ENCODE results near the gene KHDC1.
"Not testable (repeated sequence)": the region's sequence is repeated elsewhere in the genome, so short reads cannot be mapped to it uniquely, and the experiment has no call there.

Gene KHDC1, protein sequence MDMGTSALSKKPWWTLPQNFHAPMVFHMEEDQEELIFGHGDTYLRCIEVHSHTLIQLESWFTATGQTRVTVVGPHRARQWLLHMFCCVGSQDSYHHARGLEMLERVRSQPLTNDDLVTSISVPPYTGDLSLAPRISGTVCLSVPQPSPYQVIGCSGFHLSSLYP

DNA sequence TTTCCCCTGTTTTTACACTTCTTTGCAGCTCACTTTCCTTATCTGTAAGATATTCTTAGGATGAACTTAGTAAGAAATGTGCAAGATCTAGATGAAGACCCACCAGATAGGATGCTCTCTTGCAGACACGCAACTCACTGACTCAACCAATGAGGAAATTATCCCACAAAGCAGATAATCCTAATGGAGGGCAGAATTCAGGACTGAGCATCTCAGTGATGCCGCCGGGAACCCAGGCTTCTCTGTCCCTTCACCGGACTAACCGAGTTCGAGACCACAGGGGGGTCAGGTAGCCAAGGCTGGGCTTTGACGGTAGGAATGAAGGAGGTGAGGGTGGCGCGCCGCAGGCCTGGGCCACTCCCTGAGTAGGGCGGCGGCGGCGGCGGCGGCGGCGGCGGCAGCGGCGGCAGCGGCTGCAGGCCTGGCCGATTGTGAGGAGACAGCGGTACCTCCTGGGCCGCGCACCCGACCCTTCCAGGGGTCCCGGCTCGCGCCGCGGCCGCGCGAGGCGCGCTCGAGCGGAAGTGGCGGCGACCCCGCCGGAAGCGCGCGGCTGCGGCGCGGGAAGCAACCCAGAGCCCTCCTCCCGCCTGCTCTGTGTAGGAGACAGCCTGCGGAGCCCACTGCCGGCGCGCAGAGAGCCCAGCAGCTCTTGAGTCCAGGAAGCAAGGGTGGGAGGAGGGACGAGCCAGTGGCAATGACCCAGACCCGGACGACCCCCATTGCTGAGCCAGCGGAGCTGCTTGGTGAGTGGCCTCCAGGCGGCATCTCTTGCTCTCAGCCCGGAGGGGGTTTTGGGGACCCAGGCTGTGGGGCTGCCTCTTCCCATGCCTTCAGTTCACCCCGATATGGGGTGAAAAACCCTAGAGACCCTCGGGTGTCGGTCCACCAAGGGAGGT lies at the start of gene KHDC1:
TSS of gene KHDC1 (minus strand) at position 526 of the 899 bp plus-strand sequence. CDS start 20,679 bp downstream, outside the sequence.
- peak; percentile 35 to 39 for DNase-seq

DNA sequence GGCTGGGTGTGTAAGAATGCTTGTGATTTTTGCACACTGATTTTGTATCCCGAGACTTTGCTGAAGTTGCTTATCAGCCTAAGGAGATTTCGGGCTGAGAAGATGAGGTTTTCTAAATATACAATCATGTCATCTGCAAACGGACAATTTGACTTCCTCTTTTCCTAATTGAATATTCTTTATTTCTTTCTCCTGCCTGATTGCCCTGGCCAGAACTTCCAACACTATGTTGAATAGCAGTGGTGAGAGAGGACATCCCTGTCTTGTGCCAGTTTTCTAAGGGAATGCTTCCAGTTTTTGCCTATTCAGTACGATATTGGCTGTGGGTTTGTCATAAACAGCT lies 47.5 kb upstream of the KHDC1 start:
- not testable (repeated sequence) for DNase-seq

DNA sequence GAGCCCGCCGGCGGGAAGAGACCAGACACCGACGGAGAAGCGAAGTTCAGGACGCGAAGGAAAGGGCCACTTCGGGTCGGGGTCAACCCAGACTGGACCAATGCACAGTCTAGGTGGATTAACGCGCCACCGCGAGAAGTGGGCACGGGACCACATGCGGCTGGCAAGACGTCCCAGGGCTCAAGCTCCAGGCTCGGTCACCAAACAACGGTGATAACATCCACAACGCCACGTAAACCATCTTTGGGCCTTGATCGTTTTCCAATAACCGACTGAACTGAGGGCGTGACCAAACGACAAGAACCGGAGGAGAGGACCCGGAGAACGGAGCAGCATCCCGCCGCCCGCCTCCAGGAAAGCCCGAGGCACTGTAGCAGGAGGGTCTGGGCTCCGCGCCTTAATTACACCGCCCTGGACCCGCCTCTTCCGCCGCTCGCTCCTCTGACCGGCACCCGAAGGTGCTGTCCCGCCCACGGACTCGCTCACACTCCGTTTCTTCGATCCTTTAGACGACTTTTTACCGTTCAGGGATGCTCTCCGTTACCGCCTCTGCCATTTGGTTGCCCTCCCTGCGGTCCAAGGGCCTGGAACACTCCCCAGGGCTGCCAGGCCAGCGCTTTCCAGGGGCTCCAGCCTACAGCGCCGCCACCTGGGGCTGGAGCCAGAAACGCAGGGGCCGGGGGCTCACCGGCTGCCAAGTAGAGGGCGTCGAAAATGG lies 46.9 kb upstream of the KHDC1 start:
- DNase-seq = peak; percentile 34 to 42

DNA sequence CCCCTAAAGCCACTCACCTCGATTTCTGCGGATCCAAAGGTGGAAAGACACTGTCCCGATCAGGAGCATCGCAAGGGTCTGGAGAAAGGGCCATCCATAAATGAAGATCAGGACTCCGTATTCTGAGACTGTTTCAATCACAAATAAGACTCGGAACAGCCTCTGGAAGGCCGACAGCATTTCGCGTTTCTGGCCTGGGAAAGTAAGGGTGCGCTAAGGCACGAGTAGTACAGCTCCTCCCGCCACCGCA lies 46.5 kb upstream of the KHDC1 start:
- DNase-seq = no peak

DNA sequence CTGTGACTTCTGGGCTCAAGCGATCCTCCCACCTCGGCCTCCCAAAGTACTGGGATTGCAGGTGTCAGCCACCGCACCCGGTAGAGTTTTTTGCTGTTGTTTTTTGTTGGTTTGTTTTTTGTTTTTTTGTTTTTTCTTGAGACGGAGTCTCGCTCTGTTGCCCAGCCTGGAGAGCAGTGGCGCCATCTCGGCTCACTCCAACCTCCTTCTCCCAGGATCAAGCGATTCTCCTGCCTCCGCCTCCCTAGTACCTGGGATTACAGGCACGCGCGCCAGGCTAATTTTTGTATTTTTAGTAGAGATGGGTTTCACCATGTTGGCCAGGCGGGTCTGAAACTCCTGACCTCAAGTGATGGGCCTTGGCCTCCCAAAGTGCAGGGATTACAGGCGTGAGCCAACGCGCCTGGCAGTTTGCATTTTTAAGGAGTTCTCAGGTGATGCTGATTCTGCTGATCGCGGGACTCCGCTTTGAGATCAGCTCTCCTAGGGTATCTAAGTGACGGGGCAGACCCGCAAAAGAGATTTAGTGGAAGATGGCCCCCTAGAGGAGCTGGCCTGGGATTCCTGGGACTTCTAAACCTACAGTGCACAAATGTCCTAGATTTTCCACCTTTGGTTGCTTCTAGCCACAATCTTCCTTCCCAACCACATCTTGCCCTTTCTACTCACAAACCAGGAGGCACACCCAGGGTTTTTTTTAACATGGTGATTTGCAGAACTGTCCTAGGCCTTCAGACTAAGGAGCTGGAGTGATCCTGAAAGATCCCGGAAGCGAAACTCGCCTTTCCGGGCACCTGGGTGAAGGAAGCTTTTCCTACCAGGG lies 45.9 kb upstream of the KHDC1 start:
- DNase-seq = no peak

DNA sequence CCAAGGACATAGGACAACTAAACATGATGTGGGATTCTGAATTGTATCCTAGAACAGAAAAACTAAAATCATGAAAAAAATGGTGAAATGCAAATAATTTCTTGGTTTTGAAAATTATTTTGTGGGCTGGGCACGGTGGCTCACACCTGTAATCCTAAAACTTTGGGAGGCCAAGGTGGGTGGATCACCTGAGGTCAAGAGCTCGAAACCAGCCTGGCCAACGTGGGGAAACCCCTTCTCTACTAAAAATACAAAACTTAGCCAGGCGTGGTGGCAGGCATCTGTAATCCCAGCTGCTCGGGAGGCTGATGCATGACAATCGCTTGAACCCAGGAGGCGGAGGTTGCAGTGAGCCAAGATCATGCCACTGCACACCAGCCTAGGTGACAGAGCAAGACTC lies 40.8 kb upstream of the KHDC1 start:
- not testable (repeated sequence) for DNase-seq

DNA sequence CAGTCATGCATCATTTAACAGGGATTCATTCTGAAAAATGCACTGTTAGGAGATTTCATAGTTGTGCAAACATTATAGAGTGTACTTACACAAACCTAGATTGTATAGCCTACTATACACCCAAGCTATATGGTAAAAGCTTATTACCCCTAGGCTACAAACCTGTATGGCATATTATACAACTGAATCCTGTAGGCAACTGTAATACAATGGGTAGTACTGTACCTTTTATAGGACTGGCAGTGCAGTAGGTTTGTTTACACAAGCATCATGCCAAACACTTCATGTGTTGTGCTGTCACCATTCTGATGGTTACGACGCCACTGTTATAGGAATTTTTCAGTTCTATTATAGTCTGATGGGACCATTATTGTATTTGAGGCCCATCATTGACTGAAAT lies 39.3 kb upstream of the KHDC1 start:
- no peak for DNase-seq

DNA sequence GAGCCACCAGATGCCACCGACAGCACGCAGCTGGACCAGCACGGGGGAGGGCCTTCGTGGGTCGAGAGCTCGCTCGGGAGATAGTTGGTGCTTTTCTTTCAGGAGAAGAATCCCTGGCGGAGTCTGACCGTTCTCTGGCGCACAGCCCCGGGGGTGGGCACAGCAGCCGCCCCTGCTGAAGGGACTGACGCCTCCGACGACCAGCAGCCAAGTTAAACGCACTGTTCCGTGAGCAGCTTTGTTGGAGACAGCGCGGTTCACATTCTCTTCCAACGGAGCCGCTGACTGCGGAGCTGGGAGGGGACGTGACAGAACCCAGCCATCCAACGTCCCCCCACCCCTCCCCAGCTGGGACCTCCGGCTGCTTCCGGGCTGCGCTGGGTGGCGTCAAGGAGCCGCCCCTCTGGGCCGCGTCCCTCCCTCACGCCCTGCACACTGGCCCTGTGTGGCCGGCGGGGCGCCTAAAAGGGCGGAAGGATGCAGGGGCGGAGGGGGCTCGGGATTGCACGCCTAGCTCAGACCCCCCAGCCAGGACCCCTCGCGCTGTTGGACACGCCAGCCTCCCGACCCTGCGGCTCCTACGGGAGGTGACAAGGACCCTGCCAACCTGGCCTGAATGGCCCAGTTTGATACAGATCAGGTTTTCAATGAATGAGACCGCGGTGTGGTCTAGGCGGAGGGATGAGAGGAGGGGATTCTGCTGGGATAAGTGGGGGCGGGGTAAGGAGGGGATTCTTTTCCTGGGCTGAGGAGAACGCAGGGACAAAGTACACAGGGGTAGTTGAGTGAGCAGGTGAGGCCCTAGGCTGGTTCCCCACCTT lies 36.4 kb upstream of the KHDC1 start:
- DNase-seq = no peak

DNA sequence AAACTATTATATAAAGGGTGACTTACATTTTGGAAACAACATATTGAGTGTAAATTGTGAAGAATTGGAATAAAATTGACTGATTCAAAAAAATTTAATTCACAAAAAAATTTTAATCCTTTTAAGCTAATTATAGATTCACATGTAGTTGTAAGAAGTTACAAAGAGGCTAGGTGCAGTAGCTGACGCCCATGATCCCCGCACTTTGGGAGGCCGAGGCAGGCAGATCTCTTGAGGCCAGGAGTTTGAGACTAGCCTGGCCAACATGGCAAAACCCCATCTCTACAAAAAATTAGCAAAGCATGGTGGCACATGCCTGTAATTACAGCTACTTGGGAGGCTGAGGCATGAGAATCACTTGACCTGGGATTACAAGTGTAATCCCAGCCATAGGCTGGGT lies 30.3 kb upstream of the KHDC1 start:
- no peak for DNase-seq

DNA sequence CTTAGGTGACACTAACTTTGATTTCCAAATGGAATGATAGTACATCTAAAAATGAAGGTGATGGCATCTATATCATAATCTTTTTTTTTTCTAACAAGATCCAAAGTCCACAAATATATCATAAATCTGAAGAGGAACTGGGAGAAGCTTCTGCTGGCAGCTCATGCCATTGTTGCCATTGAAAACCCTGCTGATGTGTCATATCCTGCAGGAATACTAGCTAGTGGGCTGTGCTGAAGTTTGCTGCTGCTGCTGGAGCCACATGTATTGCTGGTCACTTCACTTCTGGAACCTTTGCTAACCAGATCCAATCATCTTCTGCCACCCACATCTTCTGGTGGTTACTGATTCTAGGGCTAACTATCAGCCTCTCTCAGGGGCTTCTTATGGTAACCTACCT lies 27.4 kb upstream of the KHDC1 start:
- DNase-seq = no peak

DNA sequence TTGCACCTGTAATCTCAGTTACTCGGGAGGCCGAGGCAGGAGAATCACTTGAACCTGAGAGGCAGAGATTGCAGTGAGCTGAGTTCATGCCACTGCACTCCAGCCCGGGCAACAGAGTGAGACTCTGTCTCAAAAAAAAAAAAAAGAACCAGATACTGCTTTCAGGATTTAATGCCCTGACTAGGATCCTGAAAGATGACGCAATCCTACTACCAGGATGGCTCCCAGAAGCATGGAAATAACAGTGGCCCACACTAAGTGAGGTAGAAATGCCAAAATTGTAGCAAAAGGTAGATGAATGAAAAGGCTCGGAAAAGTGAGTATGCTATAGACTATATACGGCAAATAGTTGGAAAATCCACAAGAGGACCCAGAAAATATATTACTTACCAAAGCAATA lies 23.8 kb upstream of the KHDC1 start:
- DNase-seq = no peak

DNA sequence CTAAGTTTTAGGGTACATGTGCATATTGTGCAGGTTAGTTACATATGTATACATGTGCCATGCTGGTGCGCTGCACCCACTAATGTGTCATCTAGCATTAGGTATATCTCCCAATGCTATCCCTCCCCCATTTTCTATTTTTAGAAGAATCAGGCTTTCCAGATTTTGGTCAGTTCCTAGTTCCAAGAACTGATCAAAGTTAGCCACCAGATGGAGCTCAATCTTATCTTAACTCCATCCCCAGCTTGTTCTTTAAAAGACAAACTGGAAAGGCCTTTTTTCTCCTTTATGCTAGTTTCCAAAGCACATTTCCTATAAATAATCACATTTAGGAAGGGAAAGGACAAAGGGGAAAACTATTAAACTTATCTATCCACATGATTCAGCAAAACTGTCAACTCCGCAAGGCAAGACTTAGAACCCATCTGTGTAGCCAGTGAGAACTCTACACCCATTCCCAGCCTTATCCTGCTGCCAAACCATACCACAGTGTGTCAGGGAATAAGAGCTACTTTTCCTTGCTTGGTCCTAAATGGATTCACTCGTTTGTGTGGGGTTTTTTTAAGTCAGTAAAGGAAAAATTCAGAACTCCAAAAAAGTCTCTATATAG lies 22.8 kb upstream of the KHDC1 start:
- DNase-seq = peak in 1 of 2 donors; percentile 15

DNA sequence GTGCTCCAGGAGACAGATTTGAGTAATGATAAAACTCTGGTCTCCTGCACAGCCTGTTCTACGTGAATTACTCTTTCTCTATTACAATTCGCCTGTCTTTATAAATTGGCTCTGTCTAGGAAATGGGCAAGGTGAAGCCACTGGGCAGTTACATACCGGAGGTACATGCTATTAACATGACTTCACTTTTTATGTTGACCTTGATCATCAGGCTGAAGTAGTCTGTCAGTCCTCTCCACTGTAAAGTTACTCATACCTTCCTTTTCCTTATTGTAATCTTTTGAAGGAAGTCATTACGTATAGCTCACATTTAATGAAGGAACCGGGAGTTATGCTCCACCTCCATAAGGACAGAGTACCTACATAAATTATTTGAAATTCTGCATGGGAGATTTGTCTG lies 19.9 kb upstream of the KHDC1 start:
- DNase-seq = no peak

DNA sequence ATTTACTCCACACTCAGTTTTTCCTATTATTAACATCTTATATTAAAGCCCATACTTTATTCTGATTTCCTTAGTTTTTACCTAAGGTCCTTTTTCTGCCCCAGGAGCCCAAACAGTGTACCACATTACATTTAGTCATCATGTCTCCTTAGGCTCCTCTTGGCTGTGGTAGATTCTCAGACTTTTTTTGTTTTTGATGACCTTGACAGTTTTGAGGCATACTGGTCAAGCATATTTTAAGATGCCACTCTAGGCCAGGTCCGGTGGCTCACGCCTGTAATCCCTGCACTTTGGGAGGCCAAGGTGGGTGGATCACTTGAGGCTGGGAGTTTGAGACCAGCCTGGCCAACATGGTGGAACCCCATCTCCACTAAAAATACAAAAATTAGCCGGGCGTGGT lies 18.7 kb upstream of the KHDC1 start:
- not testable (repeated sequence) for DNase-seq

DNA sequence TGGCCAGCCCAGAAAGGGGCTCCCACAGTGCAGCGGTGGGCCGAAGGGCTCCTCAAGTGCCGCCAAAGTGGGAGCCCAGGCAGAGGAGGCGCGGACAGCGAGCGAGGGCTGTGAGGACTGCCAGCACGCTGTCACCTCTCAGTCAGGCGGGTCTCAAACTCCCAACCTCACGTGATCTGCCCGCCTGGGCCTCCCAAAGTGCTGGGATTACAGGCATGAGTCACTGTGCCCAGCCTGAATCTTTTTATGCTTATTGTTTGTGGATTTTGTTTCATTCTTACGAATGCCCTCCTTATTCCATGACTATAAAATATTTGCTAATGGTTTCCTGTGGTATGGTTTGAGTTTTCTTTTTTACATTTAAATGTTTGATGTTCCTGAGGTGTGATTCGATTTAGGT lies 6.3 kb upstream of the KHDC1 start:
- not testable (repeated sequence) for DNase-seq

DNA sequence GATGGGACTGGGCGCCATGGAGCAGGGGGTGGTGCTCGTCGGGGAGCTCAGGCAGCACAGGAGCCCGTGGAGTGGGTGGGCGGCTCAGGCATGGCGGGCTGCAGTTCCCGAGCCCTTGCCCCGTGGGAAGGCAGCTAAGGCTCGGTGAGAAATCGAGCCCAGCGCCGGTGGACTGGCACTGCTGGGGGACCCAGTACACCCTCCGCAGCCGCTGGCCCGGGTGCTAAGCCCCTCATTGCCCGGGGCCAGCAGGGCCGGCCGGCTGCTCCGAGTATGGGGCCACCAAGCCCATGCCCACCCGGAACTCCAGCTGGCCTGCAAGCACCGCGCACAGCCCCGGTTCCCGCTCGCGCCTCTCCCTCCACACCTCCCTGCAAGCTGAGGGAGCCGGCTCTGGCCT lies 5.9 kb upstream of the KHDC1 start:
- not testable (repeated sequence) for DNase-seq

DNA sequence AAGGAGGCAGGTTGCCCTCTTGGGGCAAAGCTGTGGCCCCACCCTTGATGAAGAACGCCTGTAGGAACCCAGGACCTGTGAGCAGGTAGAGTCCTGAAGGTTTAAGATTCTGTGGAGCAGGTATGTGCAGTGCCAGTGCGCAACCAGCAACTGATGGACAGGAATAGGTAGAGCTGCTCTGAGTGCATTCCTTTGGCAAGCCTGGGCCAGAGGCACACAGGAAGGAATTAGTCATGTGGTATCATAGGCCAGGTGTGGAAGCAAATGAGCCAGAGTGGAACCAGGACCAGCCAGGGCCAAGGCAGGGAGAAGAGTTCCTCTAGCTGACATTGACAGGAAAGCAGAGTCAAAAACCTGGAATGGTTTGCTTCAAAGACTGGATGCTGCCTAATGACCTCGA lies 1.4 kb upstream of the KHDC1 start:
- DNase-seq = no peak

DNA sequence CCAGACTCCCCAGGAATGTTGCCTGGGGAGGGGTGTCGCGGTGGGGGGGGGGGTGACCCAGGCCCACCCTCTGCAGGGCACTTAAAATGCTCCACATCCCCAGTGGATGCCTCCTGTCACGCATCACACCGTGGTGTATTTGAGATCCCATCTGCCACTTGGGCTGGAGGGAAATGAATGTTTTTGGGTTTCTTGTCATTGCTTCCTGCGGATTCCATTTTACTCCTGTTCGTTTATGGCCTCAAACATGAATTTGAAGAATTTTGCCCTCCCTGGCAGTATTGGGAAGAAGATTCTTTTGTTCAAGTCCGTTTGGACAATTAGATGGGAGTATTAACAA lies 544 bp upstream of the KHDC1 start:
- no peak for DNase-seq

DNA sequence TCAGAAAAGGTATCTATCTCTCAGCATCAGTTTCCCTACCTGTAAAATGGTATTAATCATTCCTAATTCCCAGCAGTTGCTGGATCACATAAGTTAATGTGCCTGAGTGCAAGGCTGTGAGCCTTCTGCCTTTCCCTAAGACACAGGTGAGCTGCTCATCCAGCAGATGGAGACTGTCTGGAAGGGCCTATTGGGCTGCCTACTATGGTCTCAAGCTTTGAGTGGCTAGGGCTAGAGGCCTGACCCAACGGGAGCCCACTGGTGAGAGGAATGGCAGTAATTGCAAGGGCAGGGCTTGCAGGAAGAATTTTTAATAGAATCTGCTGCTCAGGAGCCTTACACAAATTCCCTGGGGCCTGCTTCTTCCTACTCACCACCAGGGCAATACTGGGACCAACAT lies 4.3 kb downstream of the KHDC1 start:
- no peak for DNase-seq

DNA sequence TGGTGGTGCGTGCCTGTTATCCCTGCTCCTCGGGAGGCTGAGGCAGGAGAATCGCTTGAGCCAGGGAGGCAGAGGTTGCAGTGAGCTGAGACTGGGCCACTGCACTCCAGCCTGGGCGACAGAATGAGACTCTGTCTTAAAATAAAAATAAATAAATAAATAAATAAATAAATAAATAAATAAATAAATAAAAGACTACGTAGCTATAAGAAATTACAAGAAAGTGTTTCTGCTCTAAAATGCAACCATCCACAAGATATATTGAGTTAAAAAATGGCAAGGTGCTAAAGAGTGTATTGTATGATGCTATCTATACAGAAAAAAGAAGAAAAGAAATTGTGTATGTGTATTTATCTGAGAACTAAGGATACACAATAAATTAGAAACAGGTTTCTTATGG lies 8.7 kb downstream of the KHDC1 start:
- not testable (repeated sequence) for DNase-seq

DNA sequence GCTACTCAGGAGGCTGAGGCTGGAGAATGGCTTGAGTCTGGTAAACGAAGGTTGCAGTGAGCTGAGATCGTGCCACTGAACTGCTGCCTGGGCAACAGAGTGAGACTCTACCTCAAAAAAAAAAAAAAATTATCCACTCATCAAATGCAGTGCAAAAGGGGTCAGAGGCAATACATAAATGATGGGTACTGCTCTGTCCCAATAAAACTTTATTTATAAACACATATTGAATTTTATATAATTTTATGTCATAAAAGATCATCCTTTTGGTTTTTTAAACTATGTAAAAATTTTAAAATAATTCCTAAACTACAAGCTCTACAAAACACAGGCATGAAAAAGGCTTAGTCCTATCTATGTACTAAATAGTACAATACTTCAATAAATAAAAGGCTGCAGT lies 10.3 kb downstream of the KHDC1 start:
- DNase-seq = no peak

DNA sequence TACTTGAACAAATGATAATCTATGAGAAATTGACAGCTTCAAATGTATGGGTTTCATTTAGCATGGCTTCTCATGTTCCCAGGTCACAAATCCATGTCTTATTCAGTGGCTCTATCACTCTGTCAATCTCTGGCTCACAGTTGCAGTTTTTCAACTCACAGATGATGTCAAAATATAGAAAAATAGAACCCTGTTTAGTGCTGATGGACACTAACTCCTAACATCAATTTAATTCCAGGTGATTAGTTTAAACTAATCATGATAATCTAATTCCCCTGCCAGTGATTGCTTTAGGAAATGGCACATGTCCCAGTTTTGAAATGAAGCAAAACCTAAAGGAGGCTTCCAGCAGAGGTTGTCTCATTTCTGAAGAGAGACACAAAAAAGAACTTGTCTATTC lies 13.0 kb downstream of the KHDC1 start:
- DNase-seq = no peak

Measured in bone marrow (tissue), 2 donors.